H9 (cell line): ENCODE measurements around the gene HS6ST3. TPM values are rescaled to one million over a fixed set of nuclear protein-coding genes. Genes with fewer than 3 reads are reported as not detected.

ENCODE experiments used
- DNase-seq: peaks from one replicate; pipeline ENCODE4 v3.0.0-alpha.2; 2017
- H2AFZ ChIP-seq: one replicate; pipeline ENCODE4 v1.6.1; 2013; ENCODE audit warnings: mild to moderate bottlenecking, low read length, control low read depth, moderate library complexity
- H2AK5ac ChIP-seq: 2 replicates; pipeline ENCODE4 v1.6.1; 2013; ENCODE audit warnings: low read length, control low read depth, mixed read lengths; ENCODE audit not compliant: insufficient read length
- H2BK120ac ChIP-seq: one replicate; pipeline ENCODE4 v1.6.1; 2013; ENCODE audit warnings: low read depth, mild to moderate bottlenecking, low read length, control low read depth, inconsistent platforms; ENCODE audit not compliant: poor library complexity, severe bottlenecking
- H2BK12ac ChIP-seq: 2 replicates; pipeline ENCODE4 v1.6.1; 2013; ENCODE audit warnings: low read length, control low read depth, mixed read lengths, low read depth; ENCODE audit not compliant: insufficient read length
- H2BK15ac ChIP-seq: 2 replicates; pipeline ENCODE4 v1.6.1; 2013; ENCODE audit warnings: low read depth, low read length, control low read depth
- H2BK20ac ChIP-seq: one replicate; pipeline ENCODE4 v1.6.1; 2013; ENCODE audit warnings: low read depth, mild to moderate bottlenecking, low read length, control low read depth, inconsistent platforms; ENCODE audit not compliant: poor library complexity, severe bottlenecking
- H2BK5ac ChIP-seq: 2 replicates; pipeline ENCODE4 v1.6.1; 2013; ENCODE audit warnings: low read length, control low read depth, mixed read lengths; ENCODE audit not compliant: insufficient read length
- H3K14ac ChIP-seq: 2 replicates; pipeline ENCODE4 v1.6.1; 2013; ENCODE audit warnings: low read length, control low read depth; ENCODE audit not compliant: insufficient read depth
- H3K18ac ChIP-seq: 2 replicates; pipeline ENCODE4 v1.6.1; 2013; ENCODE audit warnings: low read depth, mild to moderate bottlenecking, mixed read lengths, low read length, control low read depth; ENCODE audit not compliant: insufficient read length
- H3K23ac ChIP-seq: 2 replicates; pipeline ENCODE4 v1.6.1; 2013; ENCODE audit warnings: low read length, control low read depth, mixed read lengths, low read depth; ENCODE audit not compliant: insufficient read length
- H3K23me2 ChIP-seq: 2 replicates; pipeline ENCODE4 v1.6.1; 2013; ENCODE audit warnings: low read depth, mild to moderate bottlenecking, mixed read lengths, low read length, control low read depth; ENCODE audit not compliant: insufficient read length, poor library complexity, severe bottlenecking
- H3K27ac ChIP-seq: 2 replicates; pipeline ENCODE4 v1.5.1; 2013; ENCODE audit warnings: low read length, control low read depth, mixed read lengths, low read depth; ENCODE audit not compliant: insufficient read length
- H3K27me3 ChIP-seq: 2 replicates; pipeline ENCODE4 v1.6.1; 2013; ENCODE audit warnings: low read length, control low read depth, inconsistent platforms; ENCODE audit not compliant: insufficient read depth
- H3K4ac ChIP-seq: 2 replicates; pipeline ENCODE4 v1.6.1; 2013; ENCODE audit warnings: low read depth, mild to moderate bottlenecking, control low read depth, inconsistent platforms, low read length, moderate library complexity
- H3K4me1 ChIP-seq: 2 replicates; pipeline ENCODE4 v1.6.1; 2013; ENCODE audit warnings: low read length, control low read depth, inconsistent platforms; ENCODE audit not compliant: insufficient read depth
- H3K4me2 ChIP-seq: 2 replicates; pipeline ENCODE4 v1.6.1; 2013; ENCODE audit warnings: low read length, control low read depth, mixed read lengths; ENCODE audit not compliant: insufficient read length, insufficient read depth
- H3K56ac ChIP-seq: 2 replicates; pipeline ENCODE4 v1.6.1; 2013; ENCODE audit warnings: low read depth, mild to moderate bottlenecking, mixed read lengths, low read length, control low read depth; ENCODE audit not compliant: insufficient read length
- H3K79me1 ChIP-seq: 2 replicates; pipeline ENCODE4 v1.6.1; 2013; ENCODE audit warnings: low read depth, mild to moderate bottlenecking, moderate library complexity, low read length, control low read depth, inconsistent platforms; ENCODE audit not compliant: insufficient read depth, poor library complexity, severe bottlenecking
- H3K79me2 ChIP-seq: 2 replicates; pipeline ENCODE4 v1.6.1; 2013; ENCODE audit warnings: low read length, control low read depth, inconsistent platforms; ENCODE audit not compliant: insufficient read depth
- H3K9ac ChIP-seq: 2 replicates; pipeline ENCODE4 v1.6.1; 2013; ENCODE audit warnings: low read length, control low read depth, mixed read lengths; ENCODE audit not compliant: insufficient read length; ENCODE audit errors: extremely low read depth
- H3K9me3 ChIP-seq: one replicate; pipeline ENCODE4 v1.6.1; 2013; ENCODE audit warnings: low read depth, low read length, inconsistent platforms; ENCODE audit not compliant: control insufficient read depth
- H3T11ph ChIP-seq: one replicate; pipeline ENCODE4 v1.6.1; 2013; ENCODE audit warnings: mild to moderate bottlenecking, low read length, control low read depth, inconsistent platforms
- H4K20me1 ChIP-seq: one replicate; pipeline ENCODE4 v1.6.1; 2013; ENCODE audit not compliant: control insufficient read depth, insufficient read length, insufficient read depth
- H4K5ac ChIP-seq: 2 replicates; pipeline ENCODE4 v1.6.1; 2013; ENCODE audit warnings: low read depth, mild to moderate bottlenecking, mixed read lengths, low read length, control low read depth; ENCODE audit not compliant: insufficient read length
- H4K8ac ChIP-seq: replicated peaks from 2 replicates; pipeline ENCODE4 v1.6.1; 2013; ENCODE audit warnings: low read length, control low read depth, mixed read lengths, low read depth; ENCODE audit not compliant: insufficient read length
- H4K91ac ChIP-seq: 2 replicates; pipeline ENCODE4 v1.6.1; 2013; ENCODE audit warnings: low read depth, mild to moderate bottlenecking, moderate library complexity, mixed read lengths, low read length, control low read depth; ENCODE audit not compliant: insufficient read length
- H3K27ac Mint-ChIP-seq, 3 experiments: 2 replicates in 2 of 3; 3 replicates in 1 of 3; pipeline ENCODE4 v1.8.0; 2020 to 2021; ENCODE audit warnings: mixed read lengths in 3 of 3, mild to moderate bottlenecking in 1 of 3, moderate library complexity in 1 of 3
- H3K27me3 Mint-ChIP-seq: 2 replicates; pipeline ENCODE4 v1.8.0; 2021; ENCODE audit warnings: low read depth, mild to moderate bottlenecking, moderate library complexity, mixed read lengths
- H3K36me3 Mint-ChIP-seq, 3 experiments: 2 replicates in 2 of 3; 3 replicates in 1 of 3; pipeline ENCODE4 v1.8.0; 2020 to 2021; ENCODE audit warnings: low read depth in 3 of 3, mixed read lengths in 3 of 3; ENCODE audit not compliant: insufficient read depth in 1 of 3
- H3K4me1 Mint-ChIP-seq, 2 experiments: 2 replicates each; pipeline ENCODE4 v1.8.0; 2020; ENCODE audit warnings: mixed read lengths in 2 of 2
- H3K4me3 Mint-ChIP-seq, 2 experiments: 2 replicates in 1 of 2; 3 replicates in 1 of 2; pipeline ENCODE4 v1.8.0; 2020 to 2021; ENCODE audit warnings: mild to moderate bottlenecking in 2 of 2, mixed read lengths in 2 of 2, moderate library complexity in 1 of 2
- H3K9me3 Mint-ChIP-seq, 2 experiments: 2 replicates in 1 of 2; 3 replicates in 1 of 2; pipeline ENCODE4 v1.8.0; 2020; ENCODE audit warnings: mild to moderate bottlenecking in 2 of 2, mixed read lengths in 2 of 2, moderate library complexity in 1 of 2
- WGBS: extraction: QIAGEN DNeasy Blood & Tissue Kit; methylation state at CpG from one replicate; pipeline ENCODE4 v1.1.7; 2013; ENCODE audit warnings: missing lambda C conversion rate, low lambda C conversion rate, mixed read lengths; ENCODE audit not compliant: insufficient read length; ENCODE audit errors: extremely low coverage; 5-methylcytosine and 5-hydroxymethylcytosine counted together
- total RNA-seq: library from RNA; stranded (reverse); gene quantifications from 2 replicates; pipeline ENCODE4 v1.2.1, GENCODE V29; 2021
- TF ChIP-seq, protein P1 (sequence below): fragments of 200-600 bp; sonication (generic); conservative IDR thresholded peaks from 3 replicates; pipeline ENCODE4 v1.8.0; 2021; ENCODE audit warnings: antibody characterized with exemption, mild to moderate bottlenecking

HS6ST3 gene
- total RNA-seq, 1 experiment from 2014 or later, result 0.44 TPM

DNA sequence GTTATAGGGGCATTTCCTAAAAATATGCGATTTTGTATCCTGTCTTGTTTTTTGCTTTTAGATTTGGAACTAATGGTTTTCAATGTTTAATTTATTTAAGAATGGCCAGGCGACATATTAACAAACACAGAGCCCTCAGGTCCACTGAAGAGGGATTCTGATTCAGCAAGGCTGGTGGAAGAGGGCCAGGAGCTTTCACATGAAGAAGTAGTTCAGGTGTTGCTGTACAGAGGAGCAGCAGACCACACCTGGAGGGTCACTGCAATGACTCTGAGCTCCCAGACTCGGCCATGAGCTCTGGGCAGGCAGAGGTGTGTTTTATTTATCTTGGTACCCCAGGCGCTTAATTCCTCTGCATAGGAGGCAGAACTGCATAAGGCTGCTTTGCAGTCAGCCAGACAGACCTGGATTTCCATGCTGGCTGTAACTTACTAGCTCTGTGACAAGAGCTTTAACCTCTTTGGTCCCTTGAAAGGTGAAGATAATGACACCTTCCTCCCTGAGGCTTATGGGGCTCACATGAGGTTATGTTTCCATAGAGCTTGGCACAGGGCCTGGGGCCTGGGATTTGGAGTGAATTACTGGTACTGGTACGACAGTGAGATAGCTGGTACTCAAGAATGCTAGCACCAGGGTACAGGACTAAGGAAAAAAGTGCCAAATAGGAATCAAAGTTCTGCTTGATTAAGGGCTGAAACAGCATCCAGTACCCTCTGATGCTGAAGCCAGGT lies 719.6 kb downstream of the HS6ST3 start:
- Histone ChIP-seq H4K8ac (no peak overlapping the region), H3K4me2 (no peak overlapping the region), H3K4ac (no peak overlapping the region), H3K23me2 (no peaks in the 10 kb centered on the region), H2BK5ac (no peak overlapping the region), H4K91ac (no peak overlapping the region), H2BK20ac (no peak overlapping the region), H2AK5ac (no peak overlapping the region), H2BK120ac (no peak overlapping the region), H3K23ac (no peak overlapping the region), H3K14ac (no peak overlapping the region), H3K9me3 (no peaks in the 10 kb centered on the region), H3K56ac (no peak overlapping the region), H3T11ph (no peak overlapping the region), H3K27me3 (no peaks in the 10 kb centered on the region), H3K9ac (no peak overlapping the region), H3K4me1 (no peaks in the 10 kb centered on the region), H3K79me2 (no peaks in the 10 kb centered on the region), H2BK15ac (no peak overlapping the region), H3K27ac (no peak overlapping the region), H2AFZ (no peak overlapping the region), H4K20me1 (no peaks in the 10 kb centered on the region), H4K5ac (no peak overlapping the region), H3K79me1 (no peaks in the 10 kb centered on the region), H2BK12ac (no peak overlapping the region), H3K18ac (no peak overlapping the region)
- Mint-ChIP-seq H3K27ac (no peak overlapping the region), H3K9me3 (peaks cover 0 to 6% of the 10 kb centered on the region in 2 experiments; a peak in 3 of 5 replicates), H3K36me3 (peaks cover 0 to 4% (median 0%) of the 10 kb centered on the region in 3 experiments; a peak in 5 of 7 replicates), H3K4me3 (no peak overlapping the region), H3K4me1 (peaks cover 0 to 3% of the 10 kb centered on the region in 2 experiments; a peak in 2 of 4 replicates), H3K27me3 (no peaks in the 10 kb centered on the region)
- DNase-seq, result no peak
- TF ChIP-seq, protein P1, sequence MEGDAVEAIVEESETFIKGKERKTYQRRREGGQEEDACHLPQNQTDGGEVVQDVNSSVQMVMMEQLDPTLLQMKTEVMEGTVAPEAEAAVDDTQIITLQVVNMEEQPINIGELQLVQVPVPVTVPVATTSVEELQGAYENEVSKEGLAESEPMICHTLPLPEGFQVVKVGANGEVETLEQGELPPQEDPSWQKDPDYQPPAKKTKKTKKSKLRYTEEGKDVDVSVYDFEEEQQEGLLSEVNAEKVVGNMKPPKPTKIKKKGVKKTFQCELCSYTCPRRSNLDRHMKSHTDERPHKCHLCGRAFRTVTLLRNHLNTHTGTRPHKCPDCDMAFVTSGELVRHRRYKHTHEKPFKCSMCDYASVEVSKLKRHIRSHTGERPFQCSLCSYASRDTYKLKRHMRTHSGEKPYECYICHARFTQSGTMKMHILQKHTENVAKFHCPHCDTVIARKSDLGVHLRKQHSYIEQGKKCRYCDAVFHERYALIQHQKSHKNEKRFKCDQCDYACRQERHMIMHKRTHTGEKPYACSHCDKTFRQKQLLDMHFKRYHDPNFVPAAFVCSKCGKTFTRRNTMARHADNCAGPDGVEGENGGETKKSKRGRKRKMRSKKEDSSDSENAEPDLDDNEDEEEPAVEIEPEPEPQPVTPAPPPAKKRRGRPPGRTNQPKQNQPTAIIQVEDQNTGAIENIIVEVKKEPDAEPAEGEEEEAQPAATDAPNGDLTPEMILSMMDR, result no peak
- no CpG with 5 or more reads among the region's 5 CpGs for WGBS
